HG02763 (cell line): ENCODE results near the gene RAX2.
"Not testable (repeated sequence)": the region's sequence is repeated elsewhere in the genome, so short reads cannot be mapped to it uniquely, and the experiment has no call there.

Experiments
- ATAC-seq: cut with Tn5 transposase; IDR thresholded peaks from one replicate; pipeline ENCODE4 v1.9.1; 2021; ENCODE audit warnings: mild to moderate bottlenecking, moderate library complexity; ENCODE audit not compliant: unreplicated experiment

RAX2 gene

GRCh38 chr19:3761382-3762129 lies 10.5 kb downstream of the RAX2 start, which contains the start of gene APBA3:
Gene APBA3, minus strand, starts transcription at chr19:3761692. Its CDS starts 1,428 bp downstream, at chr19:3760264.
- peak; percentile 52 for ATAC-seq

- no peak for ATAC-seq
These were observed 11.1 kb downstream of the RAX2 start for GRCh38 chr19:3760871-3761361.

GRCh38 chr19:3759482-3760254 lies 12.4 kb downstream of the RAX2 start:
- ATAC-seq: no peak

- not testable (repeated sequence) for ATAC-seq
These were observed 13.7 kb downstream of the RAX2 start for GRCh38 chr19:3758297-3758696.

- not testable (repeated sequence) for ATAC-seq
These were observed 14.3 kb downstream of the RAX2 start for GRCh38 chr19:3757705-3758104.

- no peak for ATAC-seq
These were observed 18.2 kb downstream of the RAX2 start for GRCh38 chr19:3753631-3754410.

GRCh38 chr19:3752492-3752891 lies 19.5 kb downstream of the RAX2 start:
- no peak for ATAC-seq

GRCh38 chr19:3751236-3751635 lies 20.8 kb downstream of the RAX2 start:
- no peak for ATAC-seq

GRCh38 chr19:3750211-3750610 lies 21.8 kb downstream of the RAX2 start:
- no peak for ATAC-seq

- no peak for ATAC-seq
These were observed 23.1 kb downstream of the RAX2 start for GRCh38 chr19:3748965-3749364.

GRCh38 chr19:3746371-3747056 lies 25.5 kb downstream of the RAX2 start:
- ATAC-seq: no peak

GRCh38 chr19:3745363-3746045 lies 26.5 kb downstream of the RAX2 start:
- ATAC-seq: no peak

- ATAC-seq: no peak
These were observed 28.5 kb downstream of the RAX2 start for GRCh38 chr19:3743486-3743885.

- ATAC-seq: no peak
These were observed 31.6 kb downstream of the RAX2 start for GRCh38 chr19:3740431-3740830.

GRCh38 chr19:3738477-3739220 lies 33.4 kb downstream of the RAX2 start:
- ATAC-seq: no peak

- ATAC-seq: no peak
These were observed 34.4 kb downstream of the RAX2 start for GRCh38 chr19:3737487-3738205.

- no peak for ATAC-seq
These were observed 35.8 kb downstream of the RAX2 start for GRCh38 chr19:3736106-3736724.

GRCh38 chr19:3734310-3734600 lies 37.8 kb downstream of the RAX2 start:
- ATAC-seq: no peak
